Measurements from ENCODE around the gene IQCE. TPM values are rescaled to one million over a fixed set of nuclear protein-coding genes. Genes with fewer than 3 reads are reported as not detected.
A peak's percentile ranks its signal among the peaks of the same experiment; 100 is the strongest.

Gene IQCE
- total RNA-seq, 1 experiment from 2014 or later: 44.8 TPM

- H3K36me3 ChIP-seq (ENCODE audit: control insufficient read depth, insufficient read depth, low read length): peaks cover 4% of the 10 kb centered on the region; the same call in 1 of the 2 replicates
- BruUV-seq (replicated peaks): no TSS peak
- intact Hi-C loops (cut with micrococcal nuclease; ENCODE audit: unreplicated experiment): no loop called here
- no peak for TF ChIP-seq SIN3A (IDR thresholded peaks at IDR 0.05; ENCODE audit: borderline replicate concordance, insufficient read depth, low read depth, low read length)
- TF ChIP-seq POLR2AphosphoS5 (IDR thresholded peaks at IDR 0.05; ENCODE audit: low read depth, low read length): no peak
- no peak for TF ChIP-seq TCF7L2 (IDR thresholded peaks at IDR 0.05; ENCODE audit: low read depth, low read length)
- no peak for TF ChIP-seq REST (IDR thresholded peaks at IDR 0.05; ENCODE audit: insufficient read depth in 1 of 2, low read depth in 2 of 2, low read length in 1 of 2)
- TF ChIP-seq CTCF (IDR thresholded peaks at IDR 0.05): no peak
- in situ Hi-C loops (cut with HindIII; ENCODE audit: low pct_unique_long_range_greater_than_20kb, low sequenced_read_pairs): no loop called here
- DNase-seq (ENCODE audit: low read depth, low spot score) (no peak), ATAC-seq (no peak)
- no peaks in the 10 kb centered on the region for H3K4me1 ChIP-seq (ENCODE audit: control insufficient read depth, insufficient read depth, low read length)
- POLR2A ChIA-PET: interaction anchor here (0.6 kb wide), 2 partner anchors 24 to 328 kb away, joined by 3 read pairs; no protein-coding TSS in a partner anchor
- no peaks in the 10 kb centered on the region for H3K27me3 ChIP-seq (ENCODE audit: control insufficient read depth, insufficient read depth, low read length)
- H3K9me3 ChIP-seq (ENCODE audit: control insufficient read depth, insufficient read depth, low read depth, low read length): no peaks in the 10 kb centered on the region
- H3K4me3 ChIP-seq (ENCODE audit: low read depth in 2 of 2, low read length in 2 of 2): no peak overlapping the region
- no peak overlapping the region for H3K27ac ChIP-seq (ENCODE audit: low read length)
- CTCF ChIA-PET: interaction anchor here (0.7 kb wide), 1 partner anchor 32 kb away, joined by 4 read pairs; no protein-coding TSS in a partner anchor
These were observed 39.5 kb downstream of the IQCE start for GRCh38 chr7:2598154-2598823.

- TF ChIP-seq REST (IDR thresholded peaks at IDR 0.05; ENCODE audit: insufficient read depth in 1 of 2, low read depth in 2 of 2, low read length in 1 of 2): no peak
- Histone ChIP-seq H3K4me3 (ENCODE audit: low read depth in 2 of 2, low read length in 2 of 2) (no peak overlapping the region), H3K27me3 (ENCODE audit: control insufficient read depth, insufficient read depth, low read length) (no peaks in the 10 kb centered on the region), H3K27ac (ENCODE audit: low read length) (no peak overlapping the region), H3K4me1 (ENCODE audit: control insufficient read depth, insufficient read depth, low read length) (no peaks in the 10 kb centered on the region), H3K9me3 (ENCODE audit: control insufficient read depth, insufficient read depth, low read depth, low read length) (no peaks in the 10 kb centered on the region), H3K36me3 (ENCODE audit: control insufficient read depth, insufficient read depth, low read length) (no peaks in the 10 kb centered on the region)
- ChIA-PET CTCF (no interaction called here), POLR2A (no interaction called here)
- in situ Hi-C loops (cut with HindIII; ENCODE audit: low pct_unique_long_range_greater_than_20kb, low sequenced_read_pairs) (no loop called here), intact Hi-C loops (cut with micrococcal nuclease; ENCODE audit: unreplicated experiment) (no loop called here)
- ATAC-seq: 0 out of 2 replicates have a peak, but pooled peaks have one; percentile 7
- DNase-seq (ENCODE audit: low read depth, low spot score): no peak
- BruUV-seq (replicated peaks): no TSS peak
These were observed 42.3 kb downstream of the IQCE start for GRCh38 chr7:2601065-2601464.
